RPMI7951 (cell line): ENCODE data around the gene ASB12. TPM values are rescaled to one million over a fixed set of nuclear protein-coding genes. Genes with fewer than 3 reads are reported as not detected.
A peak's percentile ranks its signal among the peaks of the same experiment; 100 is the strongest.
"Not testable (repeated sequence)": the region's sequence is repeated elsewhere in the genome, so short reads cannot be mapped to it uniquely, and the experiment has no call there.

Source experiments
- DNase-seq: peaks from one replicate; pipeline ENCODE4 v3.0.0-alpha.2; 2012; ENCODE audit warnings: low read depth
- total RNA-seq: library from RNA; depleted of rRNA; stranded (reverse); fragments of >200 nt; shearing (Covaris generic); gene quantifications from 2 replicates; pipeline ENCODE4 v1.2.3, GENCODE V29; 2014; rRNA removed

The ASB12 gene
- not detected in 2 replicates for total RNA-seq

DNA sequence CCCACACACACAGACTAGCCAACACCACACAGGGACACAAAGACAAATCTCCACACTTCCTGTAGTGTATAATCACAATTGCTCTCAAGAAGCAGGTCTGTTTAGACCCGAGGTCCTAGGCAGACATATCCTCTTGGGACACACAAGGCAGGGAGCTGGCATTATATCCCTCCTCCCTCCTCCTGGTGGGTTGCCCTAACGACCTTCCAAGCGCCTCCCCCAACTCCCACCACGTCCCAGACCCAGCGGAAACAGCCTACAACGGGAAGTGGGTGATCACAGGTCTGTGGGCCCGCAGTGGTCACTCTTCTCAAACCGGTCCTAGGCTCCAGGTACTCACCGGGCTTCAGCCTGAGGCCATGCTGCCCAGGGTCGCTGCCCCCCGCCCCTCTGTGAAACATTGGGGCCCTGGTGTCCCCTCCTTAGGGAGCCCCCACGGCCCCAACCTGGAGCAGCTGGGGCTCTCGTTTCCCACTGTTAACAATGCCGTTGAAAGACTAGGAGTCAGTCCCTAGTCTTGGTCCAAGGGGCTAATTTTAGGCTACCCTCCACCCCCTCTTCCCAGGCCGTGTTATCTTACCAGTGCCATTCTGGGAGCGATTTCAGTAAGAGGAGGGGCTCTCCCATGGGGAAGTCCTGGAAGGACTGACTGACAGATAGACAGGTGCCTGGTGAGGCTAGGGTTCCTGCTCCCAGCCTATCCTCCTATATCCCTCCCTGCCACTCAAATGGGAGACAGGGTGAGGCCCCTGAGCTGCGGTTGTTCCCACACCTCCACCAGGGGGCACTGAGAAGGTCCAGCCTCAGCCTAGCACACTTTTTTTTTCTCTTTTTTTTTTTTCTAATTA, at the start of gene ASB12:
Gene ASB12 (minus strand): TSS at position 485 of the 848 bp plus-strand sequence. CDS start 4,957 bp downstream, outside the sequence.
- no peak for DNase-seq

- DNase-seq: no peak
These were observed 34.9 kb upstream of the ASB12 start for GRCh38 chrX:64265265-64265664.

DNA sequence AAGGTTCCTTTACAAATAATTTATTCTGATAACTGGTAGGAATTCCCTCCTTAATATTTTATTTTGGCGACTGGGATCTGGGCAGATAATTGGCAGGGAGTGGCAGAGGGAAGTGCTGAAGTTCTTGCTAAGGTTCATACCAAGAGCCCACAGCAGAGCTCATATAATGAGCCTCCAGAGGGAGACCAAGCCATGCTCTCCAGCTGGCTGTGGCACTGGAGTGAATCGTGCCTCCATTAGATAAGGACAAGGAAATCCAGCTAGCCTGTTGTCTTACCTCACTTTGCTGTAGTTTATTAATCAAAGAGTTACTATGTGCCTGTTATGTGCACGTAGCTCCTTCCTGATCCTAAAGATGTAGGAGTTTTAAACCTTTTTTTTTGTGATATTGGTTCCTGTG, 1.3 kb downstream of the ASB12 start:
- no peak for DNase-seq

DNA sequence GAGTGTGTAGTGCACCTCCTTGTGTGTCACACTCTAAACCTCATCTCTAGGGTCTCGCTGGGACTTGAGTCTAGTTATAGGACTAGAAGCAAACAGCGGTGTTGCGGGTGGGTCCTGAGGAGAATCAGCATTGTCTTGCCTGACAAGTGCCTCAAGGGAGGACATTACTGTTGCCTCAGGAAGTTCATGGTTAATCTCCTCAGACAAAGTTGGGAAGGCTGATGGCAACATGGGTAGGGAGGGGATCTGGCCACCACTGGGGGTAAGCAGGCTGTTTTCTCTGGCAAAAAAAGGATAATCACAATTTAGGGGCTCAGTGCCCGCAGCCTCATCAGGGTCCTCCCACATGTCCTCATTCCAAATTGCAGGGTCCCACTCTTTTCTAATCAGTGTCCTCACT, 12.4 kb downstream of the ASB12 start:
- no peak for DNase-seq

DNA sequence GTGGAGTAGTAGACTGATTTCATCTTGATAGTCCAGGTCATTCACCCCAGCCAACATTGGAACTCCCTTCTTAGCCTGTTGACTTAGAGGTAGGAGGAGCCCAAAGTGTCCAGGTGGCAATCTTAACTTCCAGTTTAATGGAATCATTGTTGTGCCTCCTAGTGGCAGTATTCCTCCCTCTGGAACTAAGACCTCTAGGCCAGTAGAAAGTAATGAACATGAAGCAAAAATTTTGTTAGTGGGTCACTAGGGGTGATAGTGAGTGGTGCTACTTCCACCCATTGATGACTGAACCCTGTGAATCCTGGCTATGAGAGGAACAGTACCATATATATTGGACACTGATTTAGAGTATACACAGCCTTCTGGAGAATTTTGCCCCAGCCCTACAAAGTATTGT, 16.4 kb downstream of the ASB12 start:
- not testable (repeated sequence) for DNase-seq

DNA sequence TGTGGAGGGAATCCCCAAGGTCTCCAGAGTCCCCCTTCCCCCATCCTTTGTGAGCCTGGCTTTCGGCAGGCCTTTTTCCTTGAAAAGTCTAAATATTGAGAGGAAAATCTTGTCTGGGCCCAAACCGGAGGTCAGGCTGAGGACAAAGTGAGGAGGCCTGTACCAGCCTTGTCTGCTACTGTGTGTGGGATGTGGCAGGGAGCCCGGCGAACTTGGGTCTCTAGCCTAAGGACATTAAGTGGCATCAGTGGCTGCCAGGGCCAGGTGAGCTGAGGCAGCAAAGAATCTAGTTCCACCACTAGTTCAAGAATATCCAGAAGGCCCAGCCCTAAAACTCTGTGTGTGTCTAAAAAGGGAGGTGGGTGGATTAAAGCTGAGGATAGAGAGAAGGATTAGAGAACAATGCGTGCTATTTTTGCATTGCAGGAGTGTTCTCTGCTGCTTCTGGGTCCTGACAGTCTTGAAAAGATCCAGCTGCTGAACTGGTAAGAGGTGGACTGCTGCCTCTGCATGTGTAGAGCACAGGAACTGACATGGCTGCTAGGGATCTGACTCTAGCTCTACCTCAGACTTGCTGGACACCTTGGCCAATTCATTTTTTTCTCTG, 23.7 kb downstream of the ASB12 start:
- DNase-seq: peak; percentile 27

- DNase-seq: peak; percentile 96
These were observed 24.5 kb downstream of the ASB12 start for GRCh38 chrX:64205735-64206501.

GRCh38 chrX:64205441-64205734, 25.0 kb downstream of the ASB12 start, which contains the start of gene AMER1:
Gene AMER1, minus strand, starts transcription at chrX:64205708. Its CDS starts 12,422 bp downstream, at chrX:64193286.
- DNase-seq: no peak

DNA sequence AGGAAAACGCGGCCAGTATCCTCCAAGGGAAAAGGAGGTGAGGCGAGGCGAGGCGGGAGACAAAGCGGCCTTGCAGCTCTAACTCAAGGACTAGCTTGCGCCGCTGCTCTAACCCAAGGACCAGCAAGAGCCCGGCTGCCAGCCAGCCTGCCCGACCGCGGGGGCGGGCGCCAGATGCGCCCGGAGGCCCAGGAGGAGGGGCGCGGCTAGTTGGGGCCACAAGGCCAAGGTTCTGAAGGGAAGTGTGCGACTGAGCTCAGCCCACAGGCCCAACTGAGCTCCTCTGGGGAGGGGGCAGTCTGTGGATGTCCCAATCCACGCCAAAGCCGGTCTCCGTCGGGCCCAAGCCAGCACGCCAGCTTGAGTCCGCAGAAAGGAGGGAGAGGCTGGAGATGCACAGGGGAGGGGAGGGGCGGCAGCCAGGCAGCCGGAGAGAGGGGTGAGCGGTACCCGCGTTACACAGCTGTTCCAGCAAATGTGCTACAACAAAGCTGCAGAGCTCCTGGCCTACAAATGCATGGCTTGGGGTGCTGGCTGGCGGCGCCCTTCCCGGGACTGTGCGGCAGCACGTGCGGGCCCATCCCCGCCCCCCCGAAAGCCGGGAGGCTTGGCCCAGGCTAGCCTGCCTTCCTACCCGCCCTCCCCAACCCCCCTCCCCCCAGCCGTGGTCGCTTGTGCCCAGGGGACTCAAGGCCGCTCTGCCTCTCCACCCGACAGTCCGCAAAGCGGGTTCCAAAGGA, 25.5 kb downstream of the ASB12 start:
- peak; percentile 54 for DNase-seq

- DNase-seq: no peak
These were observed 26.2 kb downstream of the ASB12 start for GRCh38 chrX:64204252-64204651.

- no peak for DNase-seq
These were observed 27.5 kb downstream of the ASB12 start for GRCh38 chrX:64202808-64203325.

DNA sequence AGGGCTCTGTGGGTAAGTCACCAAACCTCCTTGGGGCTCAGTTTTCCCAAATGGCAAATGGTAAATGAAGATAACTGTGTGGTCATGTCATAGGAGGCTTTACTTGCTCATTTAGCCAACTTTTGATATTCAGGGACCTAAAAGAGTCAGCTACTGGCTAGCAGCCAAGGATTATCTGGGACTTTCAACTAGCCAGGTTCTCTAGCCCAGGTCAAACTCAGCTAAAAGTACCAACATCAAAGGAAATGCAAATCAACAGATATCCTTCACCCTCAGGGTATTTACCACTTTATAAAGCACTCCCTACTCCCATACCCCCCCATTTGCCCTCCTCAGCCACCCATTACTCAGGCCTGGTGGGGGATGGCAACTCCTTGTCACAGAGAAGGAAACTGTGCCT, 32.4 kb downstream of the ASB12 start:
- DNase-seq: no peak

DNA sequence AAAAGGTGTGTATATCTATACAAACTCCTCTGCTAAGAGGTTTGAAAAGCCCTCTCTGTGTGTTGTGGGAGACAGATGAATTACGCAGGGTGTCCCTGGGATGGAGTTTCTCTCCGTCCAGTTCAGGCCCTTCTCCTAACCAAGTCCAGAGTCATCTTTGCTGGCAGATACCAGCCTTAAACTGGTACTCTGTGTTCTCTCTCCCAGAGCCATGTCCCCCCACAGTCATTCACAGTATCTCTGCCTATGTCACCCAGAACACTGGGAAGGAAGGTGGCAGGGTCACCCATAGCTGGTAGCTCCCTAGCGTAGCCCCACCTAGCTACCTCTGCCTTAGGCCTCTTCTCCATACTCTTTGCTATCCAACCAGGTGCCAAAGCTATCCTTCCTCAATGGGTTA, 33.8 kb downstream of the ASB12 start:
- DNase-seq: no peak

- no peak for DNase-seq
These were observed 34.5 kb downstream of the ASB12 start for GRCh38 chrX:64195862-64196261.

DNA sequence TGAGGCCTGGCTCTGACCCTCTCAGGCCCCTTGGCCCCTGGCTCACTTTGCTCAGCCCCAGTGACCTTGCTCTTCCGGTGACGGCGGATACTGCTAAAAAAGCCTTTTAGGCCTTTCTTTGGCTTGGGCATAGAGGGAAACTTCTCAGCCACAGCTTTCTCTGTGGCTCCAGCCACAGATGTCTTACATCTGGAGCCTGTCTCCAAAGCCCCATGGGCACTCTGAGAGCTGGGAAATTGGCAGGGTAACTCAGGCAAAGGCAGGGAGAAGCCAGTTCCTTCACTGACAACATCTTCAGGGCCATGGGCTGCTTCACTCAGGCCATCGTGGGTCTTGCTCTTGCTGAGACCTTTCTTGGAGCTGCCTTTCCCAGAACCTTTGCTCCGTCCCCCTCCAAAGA, 37.7 kb downstream of the ASB12 start:
- DNase-seq: no peak

DNA sequence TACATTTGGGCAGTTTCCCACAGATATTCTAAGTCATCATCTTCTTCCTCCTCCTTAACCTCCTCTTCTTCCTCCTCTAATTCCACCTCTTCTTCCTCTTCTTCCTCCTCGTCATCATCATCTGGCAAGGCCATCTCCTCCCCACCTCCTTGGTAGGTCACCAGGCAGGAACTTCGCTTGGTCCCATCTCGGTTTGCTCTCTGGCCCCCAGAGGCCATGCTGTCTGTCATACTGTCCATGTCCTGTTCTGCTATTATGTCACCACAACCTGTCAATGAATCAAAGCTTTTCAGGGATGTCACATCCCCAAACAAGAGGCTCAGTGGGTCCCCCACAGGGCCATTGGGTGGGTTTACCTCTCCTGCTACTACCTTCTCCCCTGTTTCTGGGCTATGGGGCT, 38.4 kb downstream of the ASB12 start:
- no peak for DNase-seq

GRCh38 chrX:64191281-64192010, 39.0 kb downstream of the ASB12 start:
- no peak for DNase-seq

GRCh38 chrX:64190136-64190740, 40.2 kb downstream of the ASB12 start:
- no peak for DNase-seq

- DNase-seq: no peak
These were observed 41.5 kb downstream of the ASB12 start for GRCh38 chrX:64188901-64189300.

- no peak for DNase-seq
These were observed 42.7 kb downstream of the ASB12 start for GRCh38 chrX:64187762-64188150.
